H9 (cell line): Measurements from ENCODE around the gene DDX25. TPM values are rescaled to one million over a fixed set of nuclear protein-coding genes. Genes with fewer than 3 reads are reported as not detected.

ENCODE experiments used
- DNase-seq: peaks from one replicate; pipeline ENCODE4 v3.0.0-alpha.2; 2017
- H2AFZ ChIP-seq: one replicate; pipeline ENCODE4 v1.6.1; 2013; ENCODE audit warnings: mild to moderate bottlenecking, low read length, control low read depth, moderate library complexity
- H2AK5ac ChIP-seq: 2 replicates; pipeline ENCODE4 v1.6.1; 2013; ENCODE audit warnings: low read length, control low read depth, mixed read lengths; ENCODE audit not compliant: insufficient read length
- H2BK120ac ChIP-seq: one replicate; pipeline ENCODE4 v1.6.1; 2013; ENCODE audit warnings: low read depth, mild to moderate bottlenecking, low read length, control low read depth, inconsistent platforms; ENCODE audit not compliant: poor library complexity, severe bottlenecking
- H2BK12ac ChIP-seq: 2 replicates; pipeline ENCODE4 v1.6.1; 2013; ENCODE audit warnings: low read length, control low read depth, mixed read lengths, low read depth; ENCODE audit not compliant: insufficient read length
- H2BK15ac ChIP-seq: 2 replicates; pipeline ENCODE4 v1.6.1; 2013; ENCODE audit warnings: low read depth, low read length, control low read depth
- H2BK20ac ChIP-seq: one replicate; pipeline ENCODE4 v1.6.1; 2013; ENCODE audit warnings: low read depth, mild to moderate bottlenecking, low read length, control low read depth, inconsistent platforms; ENCODE audit not compliant: poor library complexity, severe bottlenecking
- H2BK5ac ChIP-seq: 2 replicates; pipeline ENCODE4 v1.6.1; 2013; ENCODE audit warnings: low read length, control low read depth, mixed read lengths; ENCODE audit not compliant: insufficient read length
- H3K14ac ChIP-seq: 2 replicates; pipeline ENCODE4 v1.6.1; 2013; ENCODE audit warnings: low read length, control low read depth; ENCODE audit not compliant: insufficient read depth
- H3K18ac ChIP-seq: 2 replicates; pipeline ENCODE4 v1.6.1; 2013; ENCODE audit warnings: low read depth, mild to moderate bottlenecking, mixed read lengths, low read length, control low read depth; ENCODE audit not compliant: insufficient read length
- H3K23ac ChIP-seq: 2 replicates; pipeline ENCODE4 v1.6.1; 2013; ENCODE audit warnings: low read length, control low read depth, mixed read lengths, low read depth; ENCODE audit not compliant: insufficient read length
- H3K23me2 ChIP-seq: 2 replicates; pipeline ENCODE4 v1.6.1; 2013; ENCODE audit warnings: low read depth, mild to moderate bottlenecking, mixed read lengths, low read length, control low read depth; ENCODE audit not compliant: insufficient read length, poor library complexity, severe bottlenecking
- H3K27ac ChIP-seq: 2 replicates; pipeline ENCODE4 v1.5.1; 2013; ENCODE audit warnings: low read length, control low read depth, mixed read lengths, low read depth; ENCODE audit not compliant: insufficient read length
- H3K27me3 ChIP-seq: 2 replicates; pipeline ENCODE4 v1.6.1; 2013; ENCODE audit warnings: low read length, control low read depth, inconsistent platforms; ENCODE audit not compliant: insufficient read depth
- H3K4ac ChIP-seq: 2 replicates; pipeline ENCODE4 v1.6.1; 2013; ENCODE audit warnings: low read depth, mild to moderate bottlenecking, control low read depth, inconsistent platforms, low read length, moderate library complexity
- H3K4me1 ChIP-seq: 2 replicates; pipeline ENCODE4 v1.6.1; 2013; ENCODE audit warnings: low read length, control low read depth, inconsistent platforms; ENCODE audit not compliant: insufficient read depth
- H3K4me2 ChIP-seq: 2 replicates; pipeline ENCODE4 v1.6.1; 2013; ENCODE audit warnings: low read length, control low read depth, mixed read lengths; ENCODE audit not compliant: insufficient read length, insufficient read depth
- H3K56ac ChIP-seq: 2 replicates; pipeline ENCODE4 v1.6.1; 2013; ENCODE audit warnings: low read depth, mild to moderate bottlenecking, mixed read lengths, low read length, control low read depth; ENCODE audit not compliant: insufficient read length
- H3K79me1 ChIP-seq: 2 replicates; pipeline ENCODE4 v1.6.1; 2013; ENCODE audit warnings: low read depth, mild to moderate bottlenecking, moderate library complexity, low read length, control low read depth, inconsistent platforms; ENCODE audit not compliant: insufficient read depth, poor library complexity, severe bottlenecking
- H3K79me2 ChIP-seq: 2 replicates; pipeline ENCODE4 v1.6.1; 2013; ENCODE audit warnings: low read length, control low read depth, inconsistent platforms; ENCODE audit not compliant: insufficient read depth
- H3K9ac ChIP-seq: 2 replicates; pipeline ENCODE4 v1.6.1; 2013; ENCODE audit warnings: low read length, control low read depth, mixed read lengths; ENCODE audit not compliant: insufficient read length; ENCODE audit errors: extremely low read depth
- H3K9me3 ChIP-seq: one replicate; pipeline ENCODE4 v1.6.1; 2013; ENCODE audit warnings: low read depth, low read length, inconsistent platforms; ENCODE audit not compliant: control insufficient read depth
- H3T11ph ChIP-seq: one replicate; pipeline ENCODE4 v1.6.1; 2013; ENCODE audit warnings: mild to moderate bottlenecking, low read length, control low read depth, inconsistent platforms
- H4K20me1 ChIP-seq: one replicate; pipeline ENCODE4 v1.6.1; 2013; ENCODE audit not compliant: control insufficient read depth, insufficient read length, insufficient read depth
- H4K5ac ChIP-seq: 2 replicates; pipeline ENCODE4 v1.6.1; 2013; ENCODE audit warnings: low read depth, mild to moderate bottlenecking, mixed read lengths, low read length, control low read depth; ENCODE audit not compliant: insufficient read length
- H4K8ac ChIP-seq: replicated peaks from 2 replicates; pipeline ENCODE4 v1.6.1; 2013; ENCODE audit warnings: low read length, control low read depth, mixed read lengths, low read depth; ENCODE audit not compliant: insufficient read length
- H4K91ac ChIP-seq: 2 replicates; pipeline ENCODE4 v1.6.1; 2013; ENCODE audit warnings: low read depth, mild to moderate bottlenecking, moderate library complexity, mixed read lengths, low read length, control low read depth; ENCODE audit not compliant: insufficient read length
- H3K27ac Mint-ChIP-seq, 3 experiments: 2 replicates in 2 of 3; 3 replicates in 1 of 3; pipeline ENCODE4 v1.8.0; 2020 to 2021; ENCODE audit warnings: mixed read lengths in 3 of 3, mild to moderate bottlenecking in 1 of 3, moderate library complexity in 1 of 3
- H3K27me3 Mint-ChIP-seq: 2 replicates; pipeline ENCODE4 v1.8.0; 2021; ENCODE audit warnings: low read depth, mild to moderate bottlenecking, moderate library complexity, mixed read lengths
- H3K36me3 Mint-ChIP-seq, 3 experiments: 2 replicates in 2 of 3; 3 replicates in 1 of 3; pipeline ENCODE4 v1.8.0; 2020 to 2021; ENCODE audit warnings: low read depth in 3 of 3, mixed read lengths in 3 of 3; ENCODE audit not compliant: insufficient read depth in 1 of 3
- H3K4me1 Mint-ChIP-seq, 2 experiments: 2 replicates each; pipeline ENCODE4 v1.8.0; 2020; ENCODE audit warnings: mixed read lengths in 2 of 2
- H3K4me3 Mint-ChIP-seq, 2 experiments: 2 replicates in 1 of 2; 3 replicates in 1 of 2; pipeline ENCODE4 v1.8.0; 2020 to 2021; ENCODE audit warnings: mild to moderate bottlenecking in 2 of 2, mixed read lengths in 2 of 2, moderate library complexity in 1 of 2
- H3K9me3 Mint-ChIP-seq, 2 experiments: 2 replicates in 1 of 2; 3 replicates in 1 of 2; pipeline ENCODE4 v1.8.0; 2020; ENCODE audit warnings: mild to moderate bottlenecking in 2 of 2, mixed read lengths in 2 of 2, moderate library complexity in 1 of 2
- WGBS: extraction: QIAGEN DNeasy Blood & Tissue Kit; methylation state at CpG from one replicate; pipeline ENCODE4 v1.1.7; 2013; ENCODE audit warnings: missing lambda C conversion rate, low lambda C conversion rate, mixed read lengths; ENCODE audit not compliant: insufficient read length; ENCODE audit errors: extremely low coverage; 5-methylcytosine and 5-hydroxymethylcytosine counted together
- total RNA-seq: library from RNA; stranded (reverse); gene quantifications from 2 replicates; pipeline ENCODE4 v1.2.1, GENCODE V29; 2021
- TF ChIP-seq, protein P1 (sequence below): fragments of 200-600 bp; sonication (generic); conservative IDR thresholded peaks from 3 replicates; pipeline ENCODE4 v1.8.0; 2021; ENCODE audit warnings: antibody characterized with exemption, mild to moderate bottlenecking

Gene DDX25
- total RNA-seq, 1 experiment from 2014 or later: 6.9 TPM

DNA sequence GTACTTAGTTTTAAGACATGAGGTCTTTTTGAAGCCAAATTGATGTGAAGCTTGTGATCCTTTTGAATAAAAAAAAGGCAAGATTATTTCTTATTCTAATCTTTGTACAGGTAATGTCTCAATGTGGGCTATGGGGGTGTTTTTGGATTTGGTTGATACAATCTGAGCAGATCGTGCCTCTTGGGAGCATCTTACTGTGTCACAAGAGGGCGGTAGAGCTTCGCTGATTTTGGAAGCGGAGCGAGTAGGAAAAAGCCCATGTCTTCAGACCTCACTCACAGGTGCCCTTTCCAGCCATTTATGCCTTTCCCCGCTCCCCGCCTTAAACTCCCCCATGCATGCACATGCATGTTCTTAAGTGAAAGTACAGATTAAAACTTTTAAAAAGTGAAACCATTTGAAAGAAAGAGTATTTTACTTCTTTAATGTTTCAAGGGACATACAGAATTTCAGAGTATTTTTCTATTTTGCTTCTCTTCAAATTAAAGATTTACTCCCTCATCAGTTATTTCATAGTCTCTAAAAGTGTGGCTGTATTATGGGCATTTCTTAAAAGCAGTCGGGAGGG is 18.8 kb downstream of the DDX25 start:
- no peak overlapping the region for H3T11ph ChIP-seq
- H3K56ac ChIP-seq: no peak overlapping the region
- no peaks in the 10 kb centered on the region for H3K9me3 ChIP-seq
- H4K8ac ChIP-seq: no peak overlapping the region
- H3K23ac ChIP-seq: no peak overlapping the region
- H2BK12ac ChIP-seq: no peak overlapping the region
- no peak overlapping the region for H4K5ac ChIP-seq
- no peaks in the 10 kb centered on the region for H4K20me1 ChIP-seq
- peaks cover 14 to 17% of the 10 kb centered on the region in 2 experiments for H3K4me1 Mint-ChIP-seq
- DNase-seq: peak; percentile 67
- H3K4ac ChIP-seq: no peak overlapping the region
- no peaks in the 10 kb centered on the region for H3K79me1 ChIP-seq
- H2AK5ac ChIP-seq: no peak overlapping the region
- no peaks in the 10 kb centered on the region for H3K79me2 ChIP-seq
- H3K27me3 Mint-ChIP-seq: peaks cover 3% of the 10 kb centered on the region; the same call in 1 of the 2 replicates
- no peak overlapping the region for H3K9ac ChIP-seq
- H2BK15ac ChIP-seq: no peak overlapping the region
- TF ChIP-seq, protein P1, sequence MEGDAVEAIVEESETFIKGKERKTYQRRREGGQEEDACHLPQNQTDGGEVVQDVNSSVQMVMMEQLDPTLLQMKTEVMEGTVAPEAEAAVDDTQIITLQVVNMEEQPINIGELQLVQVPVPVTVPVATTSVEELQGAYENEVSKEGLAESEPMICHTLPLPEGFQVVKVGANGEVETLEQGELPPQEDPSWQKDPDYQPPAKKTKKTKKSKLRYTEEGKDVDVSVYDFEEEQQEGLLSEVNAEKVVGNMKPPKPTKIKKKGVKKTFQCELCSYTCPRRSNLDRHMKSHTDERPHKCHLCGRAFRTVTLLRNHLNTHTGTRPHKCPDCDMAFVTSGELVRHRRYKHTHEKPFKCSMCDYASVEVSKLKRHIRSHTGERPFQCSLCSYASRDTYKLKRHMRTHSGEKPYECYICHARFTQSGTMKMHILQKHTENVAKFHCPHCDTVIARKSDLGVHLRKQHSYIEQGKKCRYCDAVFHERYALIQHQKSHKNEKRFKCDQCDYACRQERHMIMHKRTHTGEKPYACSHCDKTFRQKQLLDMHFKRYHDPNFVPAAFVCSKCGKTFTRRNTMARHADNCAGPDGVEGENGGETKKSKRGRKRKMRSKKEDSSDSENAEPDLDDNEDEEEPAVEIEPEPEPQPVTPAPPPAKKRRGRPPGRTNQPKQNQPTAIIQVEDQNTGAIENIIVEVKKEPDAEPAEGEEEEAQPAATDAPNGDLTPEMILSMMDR: peak; percentile 92
- no peak overlapping the region for H3K4me3 Mint-ChIP-seq
- H2BK5ac ChIP-seq: no peak overlapping the region
- no peaks in the 10 kb centered on the region for H3K27me3 ChIP-seq
- H3K9me3 Mint-ChIP-seq: no peaks in the 10 kb centered on the region; a peak in 1 of 5 replicates
- no peak overlapping the region for H2AFZ ChIP-seq
- H3K18ac ChIP-seq: no peak overlapping the region
- no peak overlapping the region for H3K27ac Mint-ChIP-seq
- no peak overlapping the region for H2BK120ac ChIP-seq
- H4K91ac ChIP-seq: no peak overlapping the region
- H3K23me2 ChIP-seq: no peaks in the 10 kb centered on the region
- no peaks in the 10 kb centered on the region for H3K36me3 Mint-ChIP-seq
- WGBS: no CpG with 5 or more reads among the region's 8 CpGs
- H3K4me1 ChIP-seq: no peaks in the 10 kb centered on the region
- H3K14ac ChIP-seq: no peak overlapping the region
- no peak overlapping the region for H2BK20ac ChIP-seq
- no peak overlapping the region for H3K4me2 ChIP-seq
- H3K27ac ChIP-seq: no peak overlapping the region
